ES-I3 (cell line): ENCODE data around the gene POLR2E.
"Not testable (repeated sequence)": the region's sequence is repeated elsewhere in the genome, so short reads cannot be mapped to it uniquely, and the experiment has no call there.

ENCODE experiments used
- H3K36me3 ChIP-seq: 2 replicates; pipeline ENCODE4 v1.6.1; 2013; ENCODE audit warnings: mild to moderate bottlenecking, low read length, control low read depth, moderate library complexity; ENCODE audit not compliant: insufficient read depth
- H3K4me1 ChIP-seq: 2 replicates; pipeline ENCODE4 v1.6.1; 2013; ENCODE audit warnings: mild to moderate bottlenecking, control low read depth, low read length; ENCODE audit not compliant: insufficient read depth
- H3K9ac ChIP-seq: 2 replicates; pipeline ENCODE4 v1.6.1; 2013; ENCODE audit warnings: low read depth, mild to moderate bottlenecking, low read length, moderate library complexity
- H3K9me3 ChIP-seq: 2 replicates; pipeline ENCODE4 v1.6.1; 2013; ENCODE audit warnings: mild to moderate bottlenecking, low read length, moderate library complexity; ENCODE audit not compliant: control insufficient read depth, insufficient read depth

The POLR2E gene

DNA sequence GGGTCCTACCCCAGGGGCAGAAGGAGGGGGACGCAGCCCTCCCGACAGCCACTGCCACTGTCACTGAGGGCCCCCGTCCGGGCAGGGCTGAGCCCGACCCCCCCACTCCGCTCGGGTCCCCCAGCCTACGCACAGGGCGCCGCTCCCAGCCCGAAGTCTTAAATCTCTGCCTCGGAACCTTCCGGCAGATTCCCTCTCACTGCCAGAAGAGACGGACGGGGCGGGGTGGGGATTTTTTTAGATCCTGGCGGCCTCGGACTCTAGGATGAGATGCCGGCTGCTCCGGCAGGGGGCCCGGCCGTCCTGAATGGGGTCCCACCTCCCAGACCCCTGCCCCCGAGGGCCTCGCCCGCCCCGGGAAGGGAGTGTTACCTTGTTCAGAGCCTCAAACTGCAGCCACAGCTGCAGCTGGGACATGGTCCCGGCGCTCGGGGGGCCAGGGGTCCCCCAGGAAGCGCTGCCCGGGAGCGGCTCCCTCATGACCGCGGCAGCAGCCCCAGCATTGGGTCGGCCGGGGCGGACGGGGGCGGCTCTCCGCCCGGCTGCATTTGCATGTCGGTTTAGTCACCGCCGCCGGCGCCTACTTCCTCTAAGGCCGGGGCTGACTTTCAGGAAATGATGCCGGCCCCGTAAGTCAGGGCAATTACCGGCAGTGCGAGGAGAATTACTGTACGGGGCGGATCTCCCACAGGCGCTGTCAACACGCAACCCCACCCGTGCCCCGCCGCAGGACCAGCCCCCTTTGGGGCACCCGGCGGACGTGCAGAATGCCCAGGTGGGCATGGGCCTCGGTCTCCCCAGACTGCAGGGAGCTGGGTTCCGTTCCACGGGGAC lies 36.8 kb upstream of the POLR2E start:
- no peaks in the 10 kb centered on the region for H3K36me3 ChIP-seq
- no peaks in the 10 kb centered on the region for H3K9me3 ChIP-seq
- peak overlapping the region; percentile 62 for H3K9ac ChIP-seq
- no peaks in the 10 kb centered on the region; the same call in 1 of the 2 replicates for H3K4me1 ChIP-seq

DNA sequence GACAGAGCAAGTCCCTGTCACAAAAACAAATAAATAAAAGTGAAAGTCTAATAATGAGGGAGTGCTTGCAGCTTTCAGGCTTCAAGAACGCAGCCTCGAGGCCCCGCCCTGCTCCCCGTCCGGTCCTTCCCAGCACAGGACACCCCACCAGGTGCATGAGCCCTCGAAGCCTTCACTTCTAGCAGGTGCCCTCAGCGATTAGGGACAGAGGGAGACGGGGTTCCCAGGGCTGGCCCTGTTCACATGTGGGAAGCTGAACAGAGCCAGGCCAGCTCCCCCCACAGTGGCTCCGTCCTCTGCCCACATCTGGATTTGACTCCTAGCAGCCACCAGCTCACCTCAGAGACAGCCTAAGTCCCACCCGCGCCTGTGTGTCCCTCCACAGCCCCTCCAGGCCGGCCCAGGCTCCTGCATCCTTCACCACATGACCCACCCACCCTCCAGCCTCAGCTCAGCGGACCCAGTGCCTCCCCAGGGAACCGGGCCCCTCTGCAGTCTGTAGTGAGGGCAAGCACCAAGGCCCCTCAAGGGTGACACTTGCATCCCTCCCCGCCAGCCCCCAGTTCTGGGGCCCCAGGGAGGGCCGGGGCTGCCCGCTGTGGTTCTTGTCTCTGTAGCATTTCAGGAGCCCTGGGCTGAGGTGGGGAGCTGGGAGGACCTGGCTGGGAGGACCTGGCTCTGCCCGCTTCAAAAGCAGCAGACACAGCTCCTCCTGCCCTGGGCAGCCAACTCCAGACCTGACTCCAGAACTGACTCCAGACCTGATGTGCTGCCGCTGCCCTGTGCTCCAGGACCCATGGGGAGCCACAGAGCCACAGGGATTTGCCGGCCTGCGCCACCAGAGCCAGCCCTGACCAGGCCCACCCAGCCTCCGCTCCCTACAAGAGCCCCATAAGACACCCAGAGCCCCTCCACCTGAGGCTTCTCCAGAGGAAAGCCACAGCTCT lies 35.9 kb upstream of the POLR2E start:
- Histone ChIP-seq H3K9me3 (no peaks in the 10 kb centered on the region), H3K4me1 (no peaks in the 10 kb centered on the region; the same call in 1 of the 2 replicates), H3K9ac (peak overlapping the region; percentile 62), H3K36me3 (no peaks in the 10 kb centered on the region)

- Histone ChIP-seq H3K36me3 (no peaks in the 10 kb centered on the region; the same call in 1 of the 2 replicates), H3K9me3 (no peaks in the 10 kb centered on the region), H3K9ac (no peak overlapping the region), H3K4me1 (no peaks in the 10 kb centered on the region; the same call in 1 of the 2 replicates)
Measured at GRCh38 chr19:1129535-1129934, 34.4 kb upstream of the POLR2E start.

DNA sequence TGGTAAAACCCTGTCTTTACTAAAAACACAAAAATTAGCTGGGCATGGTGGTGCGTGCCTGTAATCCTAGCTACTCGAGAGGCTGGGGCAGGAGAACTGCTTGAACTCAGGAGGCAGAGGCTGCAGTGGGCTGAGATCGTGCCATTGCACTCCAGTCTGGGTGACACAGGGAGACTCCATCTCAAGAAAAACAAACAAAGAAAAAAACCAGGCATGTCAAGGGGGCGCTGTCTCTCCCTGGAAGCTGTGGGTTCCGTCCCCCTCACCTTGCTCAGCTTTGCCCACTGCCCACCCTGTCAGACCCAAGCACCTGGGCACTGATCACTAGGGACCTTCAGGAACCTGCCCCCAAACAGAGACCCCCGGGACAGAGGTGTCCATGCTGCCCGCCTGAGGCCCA lies 33.9 kb upstream of the POLR2E start:
- not testable (repeated sequence) for H3K9me3 ChIP-seq, H3K4me1 ChIP-seq, H3K9ac ChIP-seq, H3K36me3 ChIP-seq

- Histone ChIP-seq H3K9me3 (no peaks in the 10 kb centered on the region), H3K36me3 (no peaks in the 10 kb centered on the region; the same call in 1 of the 2 replicates), H3K4me1 (no peaks in the 10 kb centered on the region; the same call in 1 of the 2 replicates), H3K9ac (no peak overlapping the region)
Measured at GRCh38 chr19:1128106-1128505, 32.9 kb upstream of the POLR2E start.

DNA sequence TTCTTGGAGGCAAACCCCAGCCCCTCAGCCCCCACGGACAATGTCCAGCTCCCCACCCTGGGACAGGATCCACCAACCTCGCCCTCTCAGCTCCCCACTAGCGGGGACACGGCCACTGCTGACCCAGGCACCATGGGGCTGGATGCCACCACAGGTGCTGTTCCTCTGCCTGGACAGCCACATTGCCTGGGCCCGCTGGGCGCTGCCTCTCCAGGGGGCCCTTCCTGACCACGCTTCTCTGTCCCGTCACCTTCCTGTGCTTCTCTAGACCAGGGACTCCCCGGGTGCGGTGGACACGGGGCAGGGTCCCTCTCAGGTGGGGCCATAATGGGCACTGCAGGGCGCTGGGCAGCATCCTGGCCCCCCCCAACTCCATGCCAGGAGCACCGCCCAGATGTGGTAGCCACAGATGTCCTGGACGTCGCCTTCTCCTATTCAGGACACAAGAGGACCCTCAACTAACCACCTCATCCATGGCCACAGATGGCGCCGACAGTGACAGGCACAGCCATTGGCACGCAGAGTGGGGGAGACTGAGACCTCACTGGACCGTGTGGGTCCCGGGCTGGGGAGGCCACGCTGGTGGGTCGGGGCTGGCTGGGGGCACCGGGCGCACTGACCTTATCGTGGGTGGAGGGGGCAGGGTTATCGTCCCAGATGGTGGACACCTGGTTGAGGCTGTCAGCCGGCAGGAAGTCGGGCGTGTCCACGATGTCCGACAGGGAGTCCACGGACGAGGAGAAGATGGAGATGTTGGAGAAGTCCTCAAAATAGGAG lies 32.0 kb upstream of the POLR2E start:
- Histone ChIP-seq H3K9me3 (no peaks in the 10 kb centered on the region), H3K36me3 (peaks cover 3% of the 10 kb centered on the region), H3K9ac (no peak overlapping the region)

DNA sequence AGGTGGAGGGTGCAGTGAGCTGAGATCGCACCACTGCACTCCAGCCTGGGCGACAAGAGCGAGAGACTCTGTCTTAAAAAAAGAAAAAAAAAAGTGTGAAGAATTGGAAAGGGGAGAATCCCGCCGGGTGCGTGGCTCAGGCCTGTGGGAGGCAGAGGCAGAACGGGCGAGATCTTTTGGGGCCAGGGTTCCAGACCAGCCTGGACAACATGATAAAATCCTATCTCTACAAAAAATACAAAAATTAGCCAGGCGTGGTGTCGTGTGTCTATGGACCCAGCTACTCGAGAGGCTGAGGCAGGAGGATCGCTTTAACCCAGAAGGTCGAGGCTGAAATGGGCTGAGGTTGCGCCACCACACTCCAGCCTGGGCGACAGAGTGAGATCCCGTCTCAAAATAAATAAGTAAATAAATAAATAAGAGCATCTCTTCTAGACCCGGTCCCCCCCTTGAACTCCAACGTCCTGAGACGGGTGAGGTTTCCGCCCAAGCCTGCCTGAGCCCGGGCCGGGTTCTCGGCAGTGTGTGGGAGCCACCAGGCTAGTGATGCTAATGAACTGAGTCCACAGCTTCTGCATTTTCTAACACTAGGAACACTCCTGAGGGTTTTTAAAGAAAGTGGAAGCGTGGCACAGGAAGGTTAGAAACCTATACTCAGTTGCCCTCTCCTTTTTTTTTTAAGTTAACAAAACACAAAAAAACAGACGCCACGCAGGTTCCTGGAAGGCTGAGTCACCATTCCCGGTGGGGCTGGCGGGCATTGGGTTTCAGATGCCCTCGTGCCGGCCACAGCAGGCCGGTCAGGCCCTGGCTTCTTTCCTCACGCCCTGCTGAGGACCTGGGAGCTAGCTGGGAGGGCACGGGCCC lies 30.7 kb upstream of the POLR2E start:
- no peaks in the 10 kb centered on the region for H3K4me1 ChIP-seq
- peaks cover 8% of the 10 kb centered on the region for H3K36me3 ChIP-seq
- no peak overlapping the region for H3K9ac ChIP-seq
- no peaks in the 10 kb centered on the region for H3K9me3 ChIP-seq

More for the DNA sequence above, 32.0 kb upstream of the POLR2E start:
- no peaks in the 10 kb centered on the region; the same call in 1 of the 2 replicates for H3K4me1 ChIP-seq

DNA sequence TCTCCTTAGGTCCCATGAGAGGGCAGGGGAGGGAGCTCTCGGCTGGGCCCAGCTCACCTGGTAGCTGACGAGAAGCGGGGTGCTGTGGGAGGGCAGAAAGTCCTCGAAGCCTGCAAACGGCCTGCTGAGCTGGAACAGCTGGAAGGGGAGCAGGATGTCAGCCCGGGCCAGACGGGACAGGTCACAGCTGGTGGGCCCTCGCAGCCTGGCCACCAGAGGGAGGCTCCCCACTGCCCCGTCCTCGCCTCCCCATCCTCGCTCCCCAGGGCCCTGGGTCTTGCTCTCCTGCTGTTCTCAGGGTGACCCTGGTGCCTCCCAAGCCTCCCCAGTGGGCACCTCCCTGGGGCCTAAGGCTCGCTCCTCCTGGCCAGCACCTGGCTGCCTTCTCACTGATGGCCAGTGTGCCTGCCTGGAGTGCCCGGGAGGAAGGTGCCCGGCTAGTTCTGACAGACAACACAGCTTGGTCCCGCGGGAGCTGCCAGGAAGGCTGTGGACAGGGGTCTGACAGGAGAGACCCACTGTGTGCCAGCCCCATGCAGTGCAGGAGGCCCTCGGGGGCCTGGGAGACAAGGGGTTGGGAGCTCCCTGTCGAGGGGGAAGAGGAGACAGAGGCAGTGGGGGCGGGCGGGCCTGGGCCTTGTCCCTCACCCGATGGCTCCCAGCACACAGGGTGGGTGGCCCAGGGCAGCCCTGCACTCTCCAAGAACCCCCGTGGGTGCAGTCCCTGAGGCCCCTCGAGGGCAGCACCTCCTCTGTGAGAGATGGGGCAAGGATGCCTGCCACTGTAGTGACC lies 28.9 kb upstream of the POLR2E start:
- Histone ChIP-seq H3K9me3 (no peaks in the 10 kb centered on the region), H3K4me1 (no peaks in the 10 kb centered on the region), H3K9ac (no peak overlapping the region), H3K36me3 (peaks cover 12% of the 10 kb centered on the region)

DNA sequence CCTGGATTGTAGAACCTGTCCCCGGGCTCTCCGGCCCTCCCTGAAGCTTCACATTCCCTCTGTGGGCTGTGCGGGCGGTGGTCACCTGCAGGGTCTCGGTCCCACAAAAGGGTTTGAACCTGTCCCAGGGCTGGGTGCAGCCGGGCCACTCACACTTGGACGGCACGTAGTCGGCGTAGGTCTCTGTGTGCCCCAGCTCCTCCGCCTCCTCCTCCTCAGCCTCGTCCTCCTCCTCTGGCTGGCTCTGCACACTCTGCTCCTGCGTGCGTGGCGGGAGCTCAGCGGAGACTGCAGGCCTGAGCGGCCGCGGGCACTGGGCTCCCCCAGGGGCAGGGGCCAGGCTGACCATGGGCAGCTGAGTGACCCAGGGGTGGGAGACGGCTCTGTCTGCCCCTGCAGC lies 28.2 kb upstream of the POLR2E start:
- Histone ChIP-seq H3K9ac (no peak overlapping the region), H3K36me3 (peaks cover 12% of the 10 kb centered on the region), H3K4me1 (no peaks in the 10 kb centered on the region)

GRCh38 chr19:1122972-1123363 lies 27.8 kb upstream of the POLR2E start:
- Histone ChIP-seq H3K4me1 (no peaks in the 10 kb centered on the region), H3K9ac (no peak overlapping the region), H3K36me3 (peaks cover 12% of the 10 kb centered on the region)

More for the DNA sequence above, 28.2 kb upstream of the POLR2E start:
- H3K9me3 ChIP-seq, result no peaks in the 10 kb centered on the region

DNA sequence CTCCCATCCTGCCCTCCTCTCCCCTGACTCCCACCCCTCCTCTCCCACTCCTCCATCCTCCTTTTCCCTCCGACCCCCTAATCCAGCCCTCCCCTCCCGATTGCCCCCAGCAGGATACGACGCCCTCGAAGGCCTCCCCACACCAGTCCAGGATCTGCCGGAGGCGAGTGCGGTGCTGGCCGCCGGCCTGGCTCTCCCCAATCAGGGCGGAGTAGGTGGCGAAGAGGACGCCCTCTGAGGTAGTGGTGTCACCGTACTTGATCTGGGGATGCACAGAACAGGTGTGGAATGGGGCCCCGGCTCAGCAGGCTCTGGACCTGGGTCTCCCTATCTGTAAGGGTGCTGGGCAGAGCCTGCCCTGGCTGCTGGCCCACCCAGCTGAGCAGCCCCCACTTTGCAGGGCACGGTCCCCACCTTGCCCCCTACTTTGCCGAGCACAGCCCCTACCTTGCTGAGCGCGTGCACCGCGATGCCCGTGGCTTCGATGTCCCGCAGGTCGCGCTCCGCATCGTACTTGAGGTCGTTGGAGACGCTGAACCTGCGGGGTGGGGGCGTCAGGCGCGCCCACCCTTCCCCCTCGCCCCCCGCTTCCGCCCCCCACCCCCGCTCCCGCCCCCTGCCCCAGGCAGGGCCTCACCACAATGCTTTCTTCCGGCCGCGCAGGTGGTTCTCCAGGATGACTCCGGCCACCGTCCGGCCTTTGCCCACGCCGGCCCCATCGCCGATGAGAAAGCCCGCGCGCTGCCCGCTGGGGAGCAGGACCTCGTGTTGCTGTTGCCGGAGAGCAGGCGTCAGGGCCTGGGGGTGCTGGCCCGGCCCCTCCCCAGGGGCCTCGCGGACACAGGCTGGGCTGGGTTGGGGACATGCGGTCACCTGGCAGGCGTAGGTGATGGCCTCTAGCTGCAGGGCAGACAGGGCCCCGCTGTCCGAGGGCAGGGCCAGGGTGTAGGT lies 27.1 kb upstream of the POLR2E start:
- Histone ChIP-seq H3K9ac (no peak overlapping the region), H3K36me3 (peaks cover 12% of the 10 kb centered on the region)

More at GRCh38 chr19:1122972-1123363, 27.8 kb upstream of the POLR2E start:
- no peaks in the 10 kb centered on the region for H3K9me3 ChIP-seq

DNA sequence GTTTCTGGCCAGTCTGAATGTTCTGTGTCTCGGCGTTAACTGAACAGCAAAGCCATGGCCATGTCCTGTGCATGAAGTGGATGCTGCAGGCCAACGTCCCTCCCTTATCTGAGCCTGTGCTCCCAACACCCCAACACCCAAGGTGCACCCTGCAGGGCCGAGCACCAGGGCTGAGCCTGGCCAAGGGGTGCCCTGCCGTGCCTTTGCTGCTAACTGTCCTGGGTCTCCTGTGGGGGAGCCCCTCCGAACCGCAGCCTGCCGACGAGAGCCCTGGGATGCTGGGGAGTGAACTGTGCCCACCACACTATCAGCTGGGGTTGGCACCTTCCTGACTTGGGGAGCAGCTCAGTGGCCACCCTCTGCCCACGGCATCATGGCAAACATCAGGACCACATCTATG lies 26.2 kb upstream of the POLR2E start:
- Histone ChIP-seq H3K9ac (no peak overlapping the region), H3K9me3 (no peaks in the 10 kb centered on the region), H3K36me3 (peaks cover 12% of the 10 kb centered on the region), H3K4me1 (no peaks in the 10 kb centered on the region)

More for the DNA sequence above, 27.1 kb upstream of the POLR2E start:
- Histone ChIP-seq H3K9me3 (no peaks in the 10 kb centered on the region), H3K4me1 (no peaks in the 10 kb centered on the region)
